Measurements from ENCODE around the gene PDGFRA. TPM values are rescaled to one million over a fixed set of nuclear protein-coding genes. Genes with fewer than 3 reads are reported as not detected.
A peak's percentile ranks its signal among the peaks of the same experiment; 100 is the strongest.

Gene PDGFRA
- total RNA-seq, 1 donor = 208 TPM

GRCh38 chr4:54215379-54216077 lies 13.6 kb upstream of the PDGFRA start:
- H3K4me3 ChIP-seq (ENCODE audit: low read depth, low read length) = no peak overlapping the region
- no peak for DNase-seq (ENCODE audit: low read depth)
- TF ChIP-seq, protein P1, sequence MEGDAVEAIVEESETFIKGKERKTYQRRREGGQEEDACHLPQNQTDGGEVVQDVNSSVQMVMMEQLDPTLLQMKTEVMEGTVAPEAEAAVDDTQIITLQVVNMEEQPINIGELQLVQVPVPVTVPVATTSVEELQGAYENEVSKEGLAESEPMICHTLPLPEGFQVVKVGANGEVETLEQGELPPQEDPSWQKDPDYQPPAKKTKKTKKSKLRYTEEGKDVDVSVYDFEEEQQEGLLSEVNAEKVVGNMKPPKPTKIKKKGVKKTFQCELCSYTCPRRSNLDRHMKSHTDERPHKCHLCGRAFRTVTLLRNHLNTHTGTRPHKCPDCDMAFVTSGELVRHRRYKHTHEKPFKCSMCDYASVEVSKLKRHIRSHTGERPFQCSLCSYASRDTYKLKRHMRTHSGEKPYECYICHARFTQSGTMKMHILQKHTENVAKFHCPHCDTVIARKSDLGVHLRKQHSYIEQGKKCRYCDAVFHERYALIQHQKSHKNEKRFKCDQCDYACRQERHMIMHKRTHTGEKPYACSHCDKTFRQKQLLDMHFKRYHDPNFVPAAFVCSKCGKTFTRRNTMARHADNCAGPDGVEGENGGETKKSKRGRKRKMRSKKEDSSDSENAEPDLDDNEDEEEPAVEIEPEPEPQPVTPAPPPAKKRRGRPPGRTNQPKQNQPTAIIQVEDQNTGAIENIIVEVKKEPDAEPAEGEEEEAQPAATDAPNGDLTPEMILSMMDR (IDR thresholded peaks at IDR 0.05; ENCODE audit: insufficient read depth, low read depth, low read length) = no peak

DNA sequence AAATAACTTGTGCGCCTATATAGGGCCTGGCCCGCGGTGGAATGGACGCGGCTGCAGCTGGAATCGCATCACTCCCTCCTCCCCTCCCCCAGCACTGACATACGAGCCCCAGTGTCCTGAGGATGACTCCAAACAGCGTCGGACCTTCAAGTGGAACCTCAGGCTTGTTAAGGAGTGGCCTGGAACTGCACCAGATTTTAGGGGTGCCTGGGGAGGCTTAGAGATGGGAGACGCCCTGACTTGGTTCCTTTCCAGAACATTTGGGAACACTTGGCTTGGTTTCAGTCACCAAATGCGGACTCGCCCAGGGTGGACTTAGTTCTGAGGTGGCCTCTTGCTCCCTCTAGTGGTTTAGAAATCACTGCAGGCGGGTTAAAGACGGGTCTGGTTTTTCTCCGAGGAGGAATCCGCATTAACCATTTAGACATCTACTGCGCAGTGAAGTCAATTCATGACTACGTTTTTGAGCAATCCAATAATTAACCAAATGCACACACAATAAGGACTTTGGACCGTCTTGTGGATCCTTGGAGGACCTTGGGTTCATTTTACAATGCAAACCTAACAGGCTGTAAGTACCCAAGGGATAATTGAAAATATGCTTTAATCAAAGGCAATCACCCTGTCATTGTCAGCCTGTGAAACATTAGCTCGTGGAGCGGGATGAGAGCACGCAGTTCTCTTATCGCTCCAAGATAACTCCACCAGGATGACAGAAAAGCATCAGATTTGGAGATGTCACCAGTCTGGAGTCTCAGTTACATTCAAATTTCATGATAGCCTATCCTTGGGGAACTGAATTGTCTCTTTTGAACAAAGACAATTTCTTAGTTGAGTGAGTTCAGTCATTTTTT lies 11.2 kb upstream of the PDGFRA start:
- DNase-seq (ENCODE audit: low read depth) = peak; percentile 96
- peak overlapping the region; percentile 52 for H3K4me3 ChIP-seq (ENCODE audit: low read depth, low read length)
- TF ChIP-seq, protein P1 (IDR thresholded peaks at IDR 0.05; ENCODE audit: insufficient read depth, low read depth, low read length) = peak; percentile 93

DNA sequence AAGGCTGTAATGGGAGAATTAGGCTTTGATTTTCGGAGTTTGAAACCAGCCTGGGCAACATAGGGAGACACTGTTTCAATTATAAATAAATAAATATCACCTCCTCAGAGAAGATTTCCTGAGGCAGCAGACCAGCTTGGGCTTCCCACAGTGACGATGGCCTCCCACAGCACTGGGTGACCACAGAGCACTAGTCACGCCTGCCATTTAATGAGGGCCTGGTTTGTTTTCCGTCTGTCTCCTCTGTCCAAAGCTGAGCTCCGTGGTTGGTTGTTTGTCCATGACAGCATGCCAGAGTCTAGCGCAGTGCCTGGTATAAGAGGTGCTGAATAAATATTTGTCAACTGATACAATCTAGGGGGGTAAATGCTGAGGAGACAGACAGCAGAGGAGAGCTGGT lies 10.4 kb upstream of the PDGFRA start:
- H3K4me3 ChIP-seq (ENCODE audit: low read depth, low read length) = no peak overlapping the region
- DNase-seq (ENCODE audit: low read depth) = no peak
- TF ChIP-seq, protein P1 (IDR thresholded peaks at IDR 0.05; ENCODE audit: insufficient read depth, low read depth, low read length) = no peak

- peak overlapping the region; percentile 13 for H3K4me3 ChIP-seq (ENCODE audit: low read depth, low read length)
- TF ChIP-seq, protein P1 (IDR thresholded peaks at IDR 0.05; ENCODE audit: insufficient read depth, low read depth, low read length) = no peak
- DNase-seq (ENCODE audit: low read depth) = no peak
These were observed 4.0 kb upstream of the PDGFRA start for GRCh38 chr4:54224996-54225597.

DNA sequence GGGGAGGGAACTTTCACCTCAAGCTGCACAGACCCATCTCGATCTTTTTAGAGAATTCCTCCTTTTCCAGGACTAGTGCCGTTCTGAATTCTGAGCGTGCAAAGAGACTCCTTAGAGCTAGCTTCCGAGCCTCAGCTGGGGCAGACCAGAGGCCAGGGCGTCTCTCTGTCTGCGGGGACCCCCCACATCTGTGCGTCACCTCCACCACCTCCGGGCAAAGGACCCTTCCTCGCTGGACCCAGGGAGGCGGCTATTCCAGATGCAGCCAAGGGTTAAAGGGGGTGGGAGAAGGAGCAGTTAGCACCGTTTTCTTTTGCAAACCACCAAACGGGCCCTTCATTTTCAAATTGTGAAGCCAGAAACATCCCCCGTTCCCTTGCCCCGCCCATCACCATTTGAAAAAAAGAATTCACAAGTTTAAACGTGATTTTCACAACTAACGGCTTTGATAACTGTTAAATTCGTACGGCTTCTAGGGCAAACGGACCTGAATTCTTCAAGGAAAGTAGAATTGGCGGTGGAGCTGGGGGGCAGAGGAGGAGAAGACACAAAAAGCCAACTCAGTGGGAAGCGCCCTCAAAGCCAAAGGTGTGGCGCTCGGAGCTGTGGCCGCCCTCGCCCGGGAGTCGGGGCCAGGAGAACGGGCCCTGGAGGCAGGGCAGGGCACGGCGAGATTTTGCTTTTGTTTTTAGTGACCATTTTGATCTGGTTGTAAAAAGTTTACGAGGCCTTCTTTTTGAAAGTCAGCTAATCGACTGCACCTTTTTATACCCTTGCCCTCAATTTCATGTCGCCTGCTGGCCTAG lies 3.3 kb upstream of the PDGFRA start:
- DNase-seq (ENCODE audit: low read depth) = peak; percentile 33
- H3K4me3 ChIP-seq (ENCODE audit: low read depth, low read length) = peak overlapping the region; percentile 79
- TF ChIP-seq, protein P1 (IDR thresholded peaks at IDR 0.05; ENCODE audit: insufficient read depth, low read depth, low read length) = no peak

Data from fibroblast of villous mesenchyme (primary cell).